Mesothelial cell of epicardium (in vitro differentiated cells): Measurements from ENCODE around the gene PDE6A. TPM values are rescaled to one million over a fixed set of nuclear protein-coding genes. Genes with fewer than 3 reads are reported as not detected.

ENCODE experiments used
- DNase-seq, 2 experiments: peaks; one replicate each; pipeline ENCODE4 v3.0.0; 2021; ENCODE audit warnings: low spot score in 2 of 2; ENCODE audit not compliant: unreplicated experiment in 2 of 2
- H3K27ac Mint-ChIP-seq: 2 replicates; pipeline ENCODE4 v1.8.0; 2021; ENCODE audit warnings: mixed read lengths
- H3K27me3 Mint-ChIP-seq: 2 replicates; pipeline ENCODE4 v1.8.0; 2021; ENCODE audit warnings: low read depth, mixed read lengths
- H3K36me3 Mint-ChIP-seq: 2 replicates; pipeline ENCODE4 v1.8.0; 2021; ENCODE audit warnings: mixed read lengths
- H3K4me1 Mint-ChIP-seq: 2 replicates; pipeline ENCODE4 v1.8.0; 2021; ENCODE audit warnings: mixed read lengths
- H3K4me3 Mint-ChIP-seq: 2 replicates; pipeline ENCODE4 v1.8.0; 2021; ENCODE audit warnings: mild to moderate bottlenecking, moderate library complexity, mixed read lengths
- H3K9me3 Mint-ChIP-seq: 2 replicates; pipeline ENCODE4 v1.8.0; 2021; ENCODE audit warnings: mixed read lengths
- CTCF ChIP-seq: fragments of 200-600 bp; sonication (generic); IDR thresholded peaks from one replicate; pipeline ENCODE4 v1.5.0; 2021; ENCODE audit warnings: antibody characterized with exemption; ENCODE audit not compliant: unreplicated experiment
- total RNA-seq: library from RNA; stranded (reverse); gene quantifications from 3 replicates; pipeline ENCODE4 v1.2.1, GENCODE V29; 2021

The PDE6A gene
- total RNA-seq, 1 donor from 2014 or later = 0.18 TPM

GRCh38 chr5:149895416-149896345 lies 48.9 kb downstream of the PDE6A start:
- Mint-ChIP-seq H3K4me1 (peaks cover 18% of the 10 kb centered on the region), H3K36me3 (no peaks in the 10 kb centered on the region), H3K27ac (peak overlapping the region; percentile 48), H3K4me3 (no peak overlapping the region), H3K27me3 (no peaks in the 10 kb centered on the region), H3K9me3 (no peaks in the 10 kb centered on the region)
- no peak for TF ChIP-seq CTCF
- no peak for DNase-seq

- H3K27ac Mint-ChIP-seq = no peak overlapping the region
- no peaks in the 10 kb centered on the region for H3K9me3 Mint-ChIP-seq
- TF ChIP-seq CTCF = no peak
- H3K27me3 Mint-ChIP-seq = no peaks in the 10 kb centered on the region
- peaks cover 18% of the 10 kb centered on the region for H3K4me1 Mint-ChIP-seq
- no peak for DNase-seq
- H3K36me3 Mint-ChIP-seq = no peaks in the 10 kb centered on the region
- H3K4me3 Mint-ChIP-seq = no peak overlapping the region
These were observed 50.4 kb downstream of the PDE6A start for GRCh38 chr5:149894237-149894636.

GRCh38 chr5:149893403-149893931 lies 51.1 kb downstream of the PDE6A start:
- no peaks in the 10 kb centered on the region for H3K27me3 Mint-ChIP-seq
- no peak for DNase-seq
- TF ChIP-seq CTCF = no peak
- H3K4me3 Mint-ChIP-seq = no peak overlapping the region
- H3K9me3 Mint-ChIP-seq = no peaks in the 10 kb centered on the region
- H3K27ac Mint-ChIP-seq = no peak overlapping the region
- no peaks in the 10 kb centered on the region for H3K36me3 Mint-ChIP-seq
- peaks cover 20% of the 10 kb centered on the region for H3K4me1 Mint-ChIP-seq

- DNase-seq = no peak
- TF ChIP-seq CTCF = no peak
- Mint-ChIP-seq H3K36me3 (no peaks in the 10 kb centered on the region), H3K27me3 (no peaks in the 10 kb centered on the region), H3K9me3 (no peaks in the 10 kb centered on the region), H3K4me1 (peaks cover 25% of the 10 kb centered on the region), H3K4me3 (no peak overlapping the region), H3K27ac (no peak overlapping the region)
These were observed 52.0 kb downstream of the PDE6A start for GRCh38 chr5:149892594-149892993.

GRCh38 chr5:149888280-149888679 lies 56.3 kb downstream of the PDE6A start:
- Mint-ChIP-seq H3K4me3 (no peak overlapping the region), H3K27ac (peak overlapping the region; percentile 98), H3K4me1 (peaks cover 20% of the 10 kb centered on the region), H3K9me3 (no peaks in the 10 kb centered on the region), H3K27me3 (no peaks in the 10 kb centered on the region), H3K36me3 (no peaks in the 10 kb centered on the region)
- TF ChIP-seq CTCF = no peak
- DNase-seq = no peak
